Right hindlimb (tissue), 1 donor: ENCODE results near the gene INPP5D.

Source experiments
- DNase-seq: peaks from one replicate; pipeline ENCODE4 v3.0.0-alpha.2; 2018

INPP5D gene

GRCh38 chr2:233213975-233214374, 153.8 kb downstream of the INPP5D start:
- no peak for DNase-seq

- no peak for DNase-seq
Observed at GRCh38 chr2:233217892-233218377, 157.8 kb downstream of the INPP5D start.

- DNase-seq: no peak
Observed at GRCh38 chr2:233218836-233219235, 158.7 kb downstream of the INPP5D start.

GRCh38 chr2:233219848-233220247, 159.7 kb downstream of the INPP5D start:
- DNase-seq: no peak

- no peak for DNase-seq
Observed at GRCh38 chr2:233221378-233222063, 161.4 kb downstream of the INPP5D start.

GRCh38 chr2:233223059-233223894, 163.1 kb downstream of the INPP5D start:
- DNase-seq: no peak

GRCh38 chr2:233225230-233226068, 165.3 kb downstream of the INPP5D start:
- no peak for DNase-seq

- no peak for DNase-seq
Observed at GRCh38 chr2:233226511-233227031, 166.4 kb downstream of the INPP5D start.

- DNase-seq: no peak
Observed at GRCh38 chr2:233227346-233227978, 167.3 kb downstream of the INPP5D start.

GRCh38 chr2:233228376-233228775, 168.2 kb downstream of the INPP5D start:
- DNase-seq: no peak

- no peak for DNase-seq
Observed at GRCh38 chr2:233233618-233234230, 173.6 kb downstream of the INPP5D start.

- DNase-seq: no peak
Observed at GRCh38 chr2:233234264-233234663, 174.1 kb downstream of the INPP5D start.

GRCh38 chr2:233234996-233235395, 174.9 kb downstream of the INPP5D start:
- no peak for DNase-seq

GRCh38 chr2:233235977-233236376, 175.8 kb downstream of the INPP5D start:
- DNase-seq: no peak

- no peak for DNase-seq
Observed at GRCh38 chr2:233236820-233237589, 176.9 kb downstream of the INPP5D start.

- DNase-seq: no peak
Observed at GRCh38 chr2:233240897-233241296, 180.8 kb downstream of the INPP5D start.

- no peak for DNase-seq
Observed at GRCh38 chr2:233241803-233242202, 181.7 kb downstream of the INPP5D start.

- DNase-seq: no peak
Observed at GRCh38 chr2:233242231-233242927, 182.2 kb downstream of the INPP5D start.

- DNase-seq: no peak
Observed at GRCh38 chr2:233243348-233243747, 183.2 kb downstream of the INPP5D start.

- DNase-seq: no peak
Observed at GRCh38 chr2:233244818-233245217, 184.7 kb downstream of the INPP5D start.
